Spinal cord (tissue), 10 donors: ENCODE data around the gene NID1. TPM values are rescaled to one million over a fixed set of nuclear protein-coding genes. Genes with fewer than 3 reads are reported as not detected.
"Not testable (repeated sequence)": the region's sequence is repeated elsewhere in the genome, so short reads cannot be mapped to it uniquely, and the experiment has no call there.

ENCODE experiments used
- DNase-seq, 6 donors: peaks; one replicate each; pipeline versions ENCODE4 v3.0.0 to v3.0.0-alpha.2; 2013 to 2015; ENCODE audit warnings: low spot score in 6 of 6, low read depth in 4 of 6
- H3K27ac ChIP-seq: one replicate; pipeline ENCODE4 v1.5.1; 2013; ENCODE audit warnings: low read depth, low read length, control low read depth
- H3K27me3 ChIP-seq: one replicate; pipeline ENCODE4 v1.6.1; 2013; ENCODE audit warnings: low read length; ENCODE audit not compliant: control insufficient read depth, insufficient read depth
- H3K36me3 ChIP-seq: one replicate; pipeline ENCODE4 v1.6.1; 2013; ENCODE audit warnings: low read length; ENCODE audit not compliant: control insufficient read depth, insufficient read depth
- H3K4me1 ChIP-seq: one replicate; pipeline ENCODE4 v1.6.1; 2013; ENCODE audit warnings: low read length; ENCODE audit not compliant: control insufficient read depth, insufficient read depth
- H3K4me3 ChIP-seq: one replicate; pipeline ENCODE4 v1.5.1; 2013; ENCODE audit warnings: low read depth, low read length, control low read depth
- H3K9me3 ChIP-seq: one replicate; pipeline ENCODE4 v1.6.1; 2013; ENCODE audit warnings: low read length; ENCODE audit not compliant: control insufficient read depth, insufficient read depth
- whole genome bisulfite sequencing: methylation state at CpG from one replicate; pipeline ENCODE4 v1.1.5; 2013; ENCODE audit warnings: missing lambda C conversion rate; ENCODE audit not compliant: insufficient coverage; 5-methylcytosine and 5-hydroxymethylcytosine counted together
- polyA plus RNA-seq, 2 donors: library from polyadenylated mRNA; unstranded; fragments of 120-200 nt; gene quantifications; one replicate each; pipeline ENCODE4 v1.2.1, GENCODE V29; 2013; ENCODE audit not compliant: insufficient read length in 2 of 2
- total RNA-seq, 2 donors: library from RNA; depleted of rRNA in 1 of 2; stranded (reverse); fragments of 120-200 nt in 1 of 2; fragments of >200 nt in 1 of 2; gene quantifications; one replicate each; pipeline versions ENCODE4 v1.2.3 to v1.2.4, GENCODE V29; 2013 to 2014
- donor health status: healthy.

The NID1 gene
- total and polyA plus RNA-seq, 4 donors = 92.7 to 160 (median 95.3) TPM

DNA sequence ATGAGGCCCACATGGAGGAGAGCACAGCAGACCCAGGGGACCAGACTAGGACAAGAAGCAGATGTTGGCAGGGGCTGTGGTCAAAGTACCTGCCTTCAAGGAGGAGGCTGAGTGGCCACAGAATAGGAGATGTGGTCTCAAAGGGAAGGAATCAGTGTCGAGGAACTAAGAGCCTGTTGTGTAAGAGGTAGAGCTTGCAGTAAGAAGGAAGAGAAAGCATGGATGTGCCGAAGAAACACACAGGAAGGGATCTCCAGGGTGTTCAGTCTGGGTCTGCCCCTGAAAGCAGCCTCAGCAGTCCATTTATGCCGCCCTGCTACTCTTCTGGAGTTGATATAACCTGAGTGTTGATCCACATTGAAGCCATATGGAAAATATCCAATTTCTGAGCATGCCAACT lies 83.9 kb downstream of the NID1 start:
- DNase-seq = no peak
- Histone ChIP-seq H3K36me3 (peaks cover 29% of the 10 kb centered on the region), H3K4me1 (peaks cover 21% of the 10 kb centered on the region), H3K27ac (peak overlapping the region; percentile 12), H3K4me3 (no peak overlapping the region), H3K9me3 (peaks cover 6% of the 10 kb centered on the region), H3K27me3 (no peaks in the 10 kb centered on the region)
- 82% methylated on average over 3 of the region's 3 CpGs for WGBS

DNA sequence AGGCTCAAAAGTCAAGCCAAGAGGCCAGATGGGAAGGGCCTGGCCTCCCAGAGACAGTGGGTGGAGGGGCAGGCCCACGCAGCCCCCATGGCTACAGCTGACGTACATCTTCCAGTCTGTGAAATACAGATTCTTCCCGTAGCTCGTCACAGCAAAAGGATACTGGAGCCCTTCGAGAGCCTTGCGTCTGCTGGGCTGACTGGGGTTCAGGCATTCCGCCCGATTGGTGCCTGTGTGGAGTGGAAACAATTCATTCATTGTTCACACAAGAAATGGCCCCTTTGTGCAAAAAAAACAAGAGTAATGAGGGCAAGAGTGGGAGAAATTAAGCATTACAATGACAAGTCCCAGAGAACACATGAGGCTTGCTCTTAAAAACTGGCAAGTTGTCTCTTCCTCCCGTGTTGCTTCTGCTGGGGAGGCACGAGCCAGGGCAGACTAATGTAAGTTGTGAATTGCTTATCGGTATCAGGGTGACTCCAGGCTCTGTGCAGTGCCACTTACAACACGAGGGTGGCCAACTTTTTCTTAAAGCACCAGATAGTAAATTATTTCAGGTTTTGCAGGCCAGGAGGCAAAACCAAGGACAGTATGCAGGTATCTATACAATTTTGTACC lies 85.1 kb downstream of the NID1 start:
- Histone ChIP-seq H3K4me1 (peaks cover 21% of the 10 kb centered on the region), H3K27me3 (no peaks in the 10 kb centered on the region), H3K4me3 (no peak overlapping the region), H3K36me3 (peaks cover 29% of the 10 kb centered on the region), H3K9me3 (peaks cover 6% of the 10 kb centered on the region), H3K27ac (peak overlapping the region; percentile 68)
- 54% methylated on average over 7 of the region's 12 CpGs for WGBS
- DNase-seq = peak in 2 of 6 donors; percentile 25 to 56

DNA sequence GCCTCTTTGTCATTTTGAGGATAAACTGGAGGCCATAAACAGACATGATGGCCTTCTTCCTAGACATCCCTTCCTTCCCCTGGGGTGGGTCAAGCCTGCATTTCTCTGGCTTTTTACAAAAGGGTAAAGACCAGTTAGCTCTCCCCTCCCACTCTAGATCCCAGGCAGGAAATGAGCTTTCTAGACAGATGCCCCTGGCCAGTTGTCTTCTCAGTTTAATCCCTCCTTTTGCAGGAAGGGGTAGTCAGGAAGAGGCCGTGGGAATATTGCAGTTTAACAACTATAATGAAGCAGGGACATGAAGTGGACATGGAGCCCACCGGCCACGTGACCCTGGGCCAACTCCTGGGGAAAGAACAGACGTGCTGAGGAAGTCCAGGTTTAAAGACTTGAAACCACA lies 85.7 kb downstream of the NID1 start:
- H3K27ac ChIP-seq = peak overlapping the region; percentile 68
- no peak overlapping the region for H3K4me3 ChIP-seq
- peaks cover 6% of the 10 kb centered on the region for H3K9me3 ChIP-seq
- 84% methylated on average over 3 of the region's 4 CpGs for WGBS
- peaks cover 21% of the 10 kb centered on the region for H3K4me1 ChIP-seq
- DNase-seq = no peak
- peaks cover 29% of the 10 kb centered on the region for H3K36me3 ChIP-seq
- H3K27me3 ChIP-seq = no peaks in the 10 kb centered on the region

DNA sequence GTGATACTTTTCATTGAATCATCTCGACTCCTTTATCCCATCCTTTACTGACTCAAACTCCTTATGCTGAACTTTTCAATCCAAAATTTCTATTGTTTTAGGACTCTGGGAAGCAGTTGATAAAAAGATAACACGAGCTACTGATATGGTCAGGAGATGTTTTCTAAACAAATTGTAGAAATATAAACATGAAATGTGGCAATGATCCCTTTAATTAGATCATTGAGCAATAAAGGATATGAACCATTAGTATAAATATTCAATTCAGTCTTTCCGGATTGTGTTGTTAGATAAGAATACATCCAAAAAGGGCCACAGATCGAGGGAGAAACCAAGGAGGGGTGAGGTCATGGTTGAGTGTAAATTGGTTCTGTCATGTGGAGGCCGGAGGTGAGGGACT lies 88.4 kb downstream of the NID1 start:
- H3K27me3 ChIP-seq = no peaks in the 10 kb centered on the region
- no peak overlapping the region for H3K27ac ChIP-seq
- peaks cover 6% of the 10 kb centered on the region for H3K9me3 ChIP-seq
- WGBS = 100% methylated on average over 1 of the region's 5 CpGs
- no peak for DNase-seq
- peaks cover 30% of the 10 kb centered on the region for H3K4me1 ChIP-seq
- H3K36me3 ChIP-seq = peaks cover 28% of the 10 kb centered on the region
- no peak overlapping the region for H3K4me3 ChIP-seq

DNA sequence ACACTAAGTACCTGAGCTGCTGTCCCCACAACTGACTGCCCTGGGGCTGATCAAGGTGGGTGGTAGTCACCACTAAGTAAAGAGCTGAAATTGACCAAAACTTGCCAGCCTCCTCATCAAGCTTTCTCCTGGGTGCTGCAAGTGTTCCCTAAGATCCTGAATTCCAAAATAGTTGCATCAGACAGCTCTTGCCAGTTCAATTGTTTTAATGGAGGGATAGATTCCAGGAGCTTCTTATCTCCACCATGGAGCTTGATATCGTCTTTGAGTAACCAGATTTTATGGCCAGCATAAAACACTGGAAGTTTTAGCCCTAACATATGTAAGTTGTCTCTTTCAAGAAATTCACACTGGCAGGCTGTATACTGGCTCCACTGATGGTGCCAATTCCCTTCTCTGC lies 90.3 kb downstream of the NID1 start:
- no CpG with 5 or more reads among the region's 1 CpG for WGBS
- no peak overlapping the region for H3K27ac ChIP-seq
- DNase-seq = no peak
- H3K4me1 ChIP-seq = peaks cover 17% of the 10 kb centered on the region
- H3K9me3 ChIP-seq = peaks cover 6% of the 10 kb centered on the region
- peaks cover 17% of the 10 kb centered on the region for H3K36me3 ChIP-seq
- no peak overlapping the region for H3K4me3 ChIP-seq
- H3K27me3 ChIP-seq = no peaks in the 10 kb centered on the region

DNA sequence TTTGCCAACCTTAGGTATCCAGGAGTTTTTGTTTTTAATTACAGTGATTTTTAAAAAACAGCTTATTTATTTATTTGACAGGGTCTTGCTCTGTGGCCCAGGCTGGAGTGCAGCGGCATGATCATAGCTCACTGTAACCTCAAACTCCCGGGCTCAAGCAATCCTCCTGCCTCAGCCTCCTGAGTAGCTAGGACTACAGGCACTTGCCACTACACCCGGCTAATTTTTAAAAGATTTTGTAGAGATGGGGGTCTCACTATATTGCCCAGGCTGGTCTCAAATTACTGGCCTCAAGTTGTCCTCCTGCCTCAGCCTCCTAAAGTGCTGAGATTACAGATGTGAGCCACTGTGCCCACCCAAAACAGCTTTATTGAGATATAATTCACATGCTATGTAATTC lies 92.2 kb downstream of the NID1 start:
- not testable (repeated sequence) for DNase-seq, H3K9me3 ChIP-seq, H3K36me3 ChIP-seq, H3K4me3 ChIP-seq, H3K27me3 ChIP-seq, H3K4me1 ChIP-seq
- 100% methylated on average over 1 of the region's 3 CpGs for WGBS
- peak overlapping the region; percentile 75 for H3K27ac ChIP-seq

DNA sequence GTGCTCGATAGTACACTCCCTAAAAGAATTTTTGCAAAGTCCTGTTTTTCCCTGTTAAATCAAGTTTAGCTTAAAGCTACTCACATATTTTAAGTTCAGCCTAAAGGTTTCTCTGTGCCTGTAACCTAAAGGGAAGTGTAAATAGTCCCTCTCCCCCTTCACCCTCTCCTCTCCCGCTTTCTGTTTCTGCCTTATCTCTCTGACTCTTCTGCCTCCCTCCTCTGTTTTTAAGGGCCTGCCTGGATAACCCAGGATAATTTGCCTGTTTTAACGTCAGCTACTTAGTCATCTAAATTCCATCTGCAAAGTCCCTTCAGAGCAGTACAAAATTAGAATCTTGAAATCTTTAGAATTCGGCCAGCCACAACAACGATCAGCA lies 92.6 kb downstream of the NID1 start:
- H3K4me1 ChIP-seq = peaks cover 9% of the 10 kb centered on the region
- peaks cover 3% of the 10 kb centered on the region for H3K9me3 ChIP-seq
- H3K27ac ChIP-seq = peak overlapping the region; percentile 75
- H3K36me3 ChIP-seq = peaks cover 3% of the 10 kb centered on the region
- H3K4me3 ChIP-seq = peak overlapping the region; percentile 23
- no peaks in the 10 kb centered on the region for H3K27me3 ChIP-seq
- peak in 1 of 6 donors; percentile 17 for DNase-seq
- 21% methylated on average over 3 of the region's 5 CpGs for WGBS

DNA sequence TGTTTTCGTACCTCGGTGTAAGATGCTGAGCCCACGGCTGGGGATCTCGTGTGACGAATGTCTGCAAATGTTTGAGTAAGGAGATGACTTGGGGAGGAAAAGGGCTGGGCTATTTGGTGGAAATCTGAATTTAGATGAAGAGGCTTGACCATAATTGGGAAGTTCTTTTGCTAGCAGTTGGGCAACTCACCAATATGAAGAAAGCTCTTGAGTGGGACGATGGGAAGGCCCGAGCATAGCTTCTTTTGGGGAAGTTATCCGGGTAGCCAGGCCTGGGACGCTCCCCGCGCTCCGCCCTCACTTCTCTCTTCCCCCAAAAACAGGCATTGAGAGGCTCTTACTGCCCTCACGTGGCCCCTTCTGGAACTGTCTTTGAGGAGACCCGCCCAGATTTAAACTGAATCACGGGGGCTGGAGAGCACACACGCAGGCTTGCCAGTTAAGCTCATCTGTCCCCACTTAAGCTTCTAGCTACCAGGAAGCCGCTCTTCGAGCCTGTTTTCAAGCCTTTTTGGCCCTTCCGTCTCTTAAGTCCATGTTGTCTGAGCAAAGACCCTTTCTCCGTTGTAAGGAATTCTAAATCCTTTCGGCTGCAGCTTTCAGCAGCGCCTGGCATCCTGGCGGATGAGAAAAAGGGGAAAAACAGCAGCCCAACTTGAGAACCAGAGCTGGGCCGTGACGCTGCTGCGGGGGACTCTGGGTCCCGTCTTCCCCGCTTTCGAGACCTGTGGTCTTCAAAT lies 93.1 kb downstream of the NID1 start:
- WGBS = 2% methylated on average over 26 of the region's 29 CpGs
- peak; percentile 82 to 97 (median 90) for DNase-seq

DNA sequence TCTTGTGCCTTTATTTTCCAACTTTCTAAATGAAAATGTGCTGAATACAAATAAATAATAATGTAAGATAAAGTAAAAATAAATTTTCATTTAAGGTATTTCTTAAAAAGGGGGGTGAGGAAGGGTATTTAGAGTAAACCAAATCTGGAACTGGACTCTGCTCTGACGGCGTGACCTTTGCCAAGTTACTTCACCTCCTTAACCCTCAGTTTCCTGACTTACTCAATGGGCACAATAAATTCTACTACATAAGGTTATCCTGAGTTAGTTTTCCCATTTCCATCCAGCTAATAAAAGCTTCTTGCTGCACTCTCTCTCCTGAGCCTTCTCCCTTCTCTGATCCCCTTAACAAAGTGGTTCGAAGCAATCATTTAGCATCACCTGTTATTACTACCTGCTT lies 93.9 kb downstream of the NID1 start:
- no peak for DNase-seq
- H3K27ac ChIP-seq = peak overlapping the region; percentile 75
- no peak overlapping the region for H3K4me3 ChIP-seq
- WGBS = 88% methylated on average over 3 of the region's 3 CpGs
- H3K4me1 ChIP-seq = peaks cover 9% of the 10 kb centered on the region
- no peaks in the 10 kb centered on the region for H3K36me3 ChIP-seq
- no peaks in the 10 kb centered on the region for H3K27me3 ChIP-seq
- no peaks in the 10 kb centered on the region for H3K9me3 ChIP-seq

More for the DNA sequence above, 93.1 kb downstream of the NID1 start:
- Histone ChIP-seq H3K36me3 (peaks cover 1% of the 10 kb centered on the region), H3K9me3 (no peaks in the 10 kb centered on the region), H3K27ac (peak overlapping the region; percentile 75), H3K27me3 (no peaks in the 10 kb centered on the region), H3K4me1 (peaks cover 9% of the 10 kb centered on the region), H3K4me3 (peak overlapping the region; percentile 23)

DNA sequence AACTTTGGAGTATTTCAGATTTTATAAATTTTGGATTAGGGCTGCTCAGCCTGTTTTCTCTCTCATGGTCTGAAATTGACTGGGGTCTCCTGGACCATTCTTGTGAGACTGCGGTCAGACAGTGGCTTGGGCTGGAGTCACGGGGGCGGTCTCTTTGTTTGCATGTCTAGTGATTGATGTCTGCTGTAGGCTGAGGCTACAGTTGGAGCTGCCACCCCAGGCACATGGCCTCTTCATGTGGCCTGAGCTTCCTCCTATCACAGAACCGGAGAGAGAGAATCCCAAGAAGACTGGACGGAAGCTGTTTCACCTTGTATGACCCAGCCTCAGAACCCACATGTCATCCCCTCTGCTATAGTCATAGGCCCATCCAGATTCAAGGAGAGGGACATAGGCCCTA lies 96.1 kb downstream of the NID1 start:
- 61% methylated on average over 4 of the region's 5 CpGs for WGBS
- DNase-seq = no peak
- H3K4me3 ChIP-seq = no peak overlapping the region

More for the DNA sequence above, 96.1 kb downstream of the NID1 start:
- no peaks in the 10 kb centered on the region for H3K9me3 ChIP-seq
- H3K4me1 ChIP-seq = peaks cover 9% of the 10 kb centered on the region
- no peaks in the 10 kb centered on the region for H3K36me3 ChIP-seq
- no peaks in the 10 kb centered on the region for H3K27me3 ChIP-seq
- no peak overlapping the region for H3K27ac ChIP-seq
